Activated naive CD4-positive, alpha-beta T cell (primary cell): ENCODE measurements around the gene VPREB3.
A peak's percentile ranks its signal among the peaks of the same experiment; 100 is the strongest.

Experiments used
- DNase-seq, 4 experiments: peaks; one replicate each; lab custom pipeline; 2025; lab: John Stamatoyannopoulos, UW

Gene VPREB3

GRCh38 chr22:23764899-23765881 lies 11.0 kb upstream of the VPREB3 start:
- DNase-seq: no peak

DNA sequence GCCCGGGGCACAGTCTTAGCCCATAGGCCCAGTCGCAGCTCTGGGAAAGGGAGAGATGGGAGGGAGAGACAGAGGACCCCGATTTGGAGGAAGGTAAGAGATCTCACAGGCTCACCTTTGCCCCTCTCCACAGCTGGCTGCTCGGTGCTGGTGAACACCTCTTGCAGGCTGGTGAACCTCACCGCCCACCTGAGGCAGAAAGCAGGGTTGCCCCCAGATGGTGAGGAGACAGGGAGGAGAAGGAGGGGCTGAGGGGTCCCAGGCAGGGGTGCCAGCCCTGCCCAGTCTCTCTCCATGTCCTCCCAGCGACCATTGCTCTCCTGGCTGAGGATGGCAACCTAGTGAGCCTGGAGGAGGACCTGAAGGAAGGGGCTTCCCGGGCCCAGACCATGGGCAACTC lies 9.7 kb upstream of the VPREB3 start:
- no peak for DNase-seq

- peak; percentile 18 to 51 (median 32) for DNase-seq
These were observed 9.3 kb upstream of the VPREB3 start for GRCh38 chr22:23763579-23763945.

DNA sequence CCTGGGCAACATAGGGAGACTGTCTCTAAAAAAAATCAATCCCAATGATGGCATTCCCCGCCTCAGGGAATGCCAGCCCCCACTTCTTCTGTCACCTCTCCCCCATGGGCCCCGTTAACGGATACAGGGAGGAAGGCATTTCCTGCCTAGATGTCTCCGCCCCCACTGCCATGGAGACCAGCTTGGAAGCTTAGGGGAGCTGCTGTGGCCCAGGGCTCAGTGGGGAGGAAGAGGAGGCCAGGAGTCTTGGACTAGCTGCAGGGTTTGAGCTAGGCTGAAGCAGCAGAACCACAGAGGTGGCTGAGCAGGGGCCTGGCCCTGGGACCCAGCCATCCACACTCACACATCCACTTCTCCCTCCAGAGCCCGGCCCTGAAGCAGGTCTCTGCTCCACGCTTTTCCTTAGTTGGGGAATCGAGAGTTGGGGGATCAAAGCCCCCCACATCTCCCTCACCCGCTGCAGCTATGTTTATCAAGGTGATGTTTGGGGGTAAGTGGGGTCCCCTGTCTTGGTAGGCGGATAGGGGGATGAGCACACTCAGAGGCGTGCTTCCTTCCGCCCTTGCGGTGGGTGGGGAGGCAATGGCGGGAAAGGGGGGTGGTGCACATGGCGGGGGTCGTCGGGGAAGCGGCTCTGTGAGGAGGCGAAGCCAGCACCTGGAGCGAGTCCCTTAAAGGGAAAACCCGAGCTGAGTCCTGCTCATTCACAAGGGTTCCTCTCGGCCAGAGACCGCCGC lies 8.8 kb upstream of the VPREB3 start, which contains the start of gene C22orf15:
Gene C22orf15 (plus strand): TSS at position 149 of the 737 bp plus-strand sequence. CDS start 317 bp downstream, at position 466.
- peak in 1 of 4 experiments; percentile 25 for DNase-seq

GRCh38 chr22:23760056-23760455 lies 5.8 kb upstream of the VPREB3 start:
- no peak for DNase-seq

GRCh38 chr22:23759566-23759965 lies 5.3 kb upstream of the VPREB3 start:
- no peak for DNase-seq

GRCh38 chr22:23756891-23757290 lies 2.7 kb upstream of the VPREB3 start:
- DNase-seq: no peak

GRCh38 chr22:23755711-23756110 lies 1.5 kb upstream of the VPREB3 start:
- DNase-seq: no peak

- DNase-seq: no peak
These were observed 883 bp upstream of the VPREB3 start for GRCh38 chr22:23754980-23755636.

DNA sequence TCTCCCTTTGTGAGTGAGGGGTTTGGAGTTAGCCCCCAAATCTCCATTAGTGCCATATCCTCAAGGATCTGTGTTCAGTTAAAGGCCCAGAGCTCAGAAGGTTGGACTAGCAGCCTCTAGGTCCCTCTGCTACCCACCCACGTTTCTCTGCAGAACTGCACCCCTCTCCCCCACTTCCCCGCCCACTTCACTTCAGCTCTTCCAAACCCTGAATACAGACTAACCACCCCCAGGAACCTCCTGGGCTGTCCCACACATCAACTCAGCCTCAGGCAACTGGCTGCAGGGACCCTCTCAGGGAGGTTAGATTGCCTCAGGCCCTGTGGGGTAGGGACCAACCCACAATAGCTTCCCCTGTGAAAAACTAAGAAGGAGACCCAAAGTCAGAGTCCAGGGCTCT lies 840 bp downstream of the VPREB3 start:
- no peak for DNase-seq

DNA sequence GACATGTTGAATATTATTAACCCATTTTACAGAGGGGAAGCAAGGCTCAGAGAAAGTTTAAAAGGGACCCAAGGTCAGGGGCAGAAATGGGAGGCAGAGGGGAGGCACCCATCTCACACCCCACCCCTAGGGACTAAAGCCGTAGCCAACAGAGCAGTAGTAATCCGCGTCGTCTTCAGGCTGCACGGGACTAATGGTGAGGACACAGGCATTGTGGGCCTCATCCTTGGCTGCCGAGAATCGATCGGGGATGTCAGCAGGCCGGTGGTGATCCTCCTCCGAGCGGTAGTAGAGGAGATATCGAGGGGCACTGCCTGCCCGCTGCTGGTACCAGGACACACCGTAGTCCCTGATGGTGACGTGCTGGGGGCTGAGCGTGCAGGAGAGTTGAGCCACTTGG lies 1.5 kb downstream of the VPREB3 start:
- DNase-seq: no peak

GRCh38 chr22:23752090-23752691 lies 2.0 kb downstream of the VPREB3 start:
- DNase-seq: no peak

DNA sequence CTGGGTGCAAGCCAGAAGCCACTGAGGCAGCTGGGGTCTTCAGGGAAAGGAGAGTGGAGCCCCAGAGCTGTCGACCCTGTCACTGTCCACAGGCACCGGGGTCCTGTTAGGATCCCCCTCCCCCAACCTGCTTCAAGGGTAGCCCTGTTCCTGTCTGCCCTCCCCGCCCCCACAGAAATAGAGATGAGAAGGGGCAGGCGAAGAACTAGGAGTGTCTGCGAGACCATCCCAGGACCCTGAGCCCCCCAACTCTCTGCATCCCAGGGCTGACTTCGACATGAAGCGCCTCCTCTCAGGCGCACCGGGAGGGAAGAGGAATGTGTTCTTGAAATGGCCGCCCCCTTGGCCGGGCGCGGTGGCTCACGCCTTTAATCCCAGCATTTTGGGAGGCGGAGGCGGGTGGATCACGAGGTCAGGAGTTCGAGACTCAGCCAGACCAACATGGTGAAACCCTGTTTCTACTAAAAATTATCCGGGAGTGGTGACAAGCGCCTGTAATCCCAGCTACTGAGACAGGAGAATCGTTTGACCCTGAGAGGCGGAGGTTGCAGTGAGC lies 2.7 kb downstream of the VPREB3 start:
- DNase-seq: peak in 1 of 4 experiments; percentile 43

DNA sequence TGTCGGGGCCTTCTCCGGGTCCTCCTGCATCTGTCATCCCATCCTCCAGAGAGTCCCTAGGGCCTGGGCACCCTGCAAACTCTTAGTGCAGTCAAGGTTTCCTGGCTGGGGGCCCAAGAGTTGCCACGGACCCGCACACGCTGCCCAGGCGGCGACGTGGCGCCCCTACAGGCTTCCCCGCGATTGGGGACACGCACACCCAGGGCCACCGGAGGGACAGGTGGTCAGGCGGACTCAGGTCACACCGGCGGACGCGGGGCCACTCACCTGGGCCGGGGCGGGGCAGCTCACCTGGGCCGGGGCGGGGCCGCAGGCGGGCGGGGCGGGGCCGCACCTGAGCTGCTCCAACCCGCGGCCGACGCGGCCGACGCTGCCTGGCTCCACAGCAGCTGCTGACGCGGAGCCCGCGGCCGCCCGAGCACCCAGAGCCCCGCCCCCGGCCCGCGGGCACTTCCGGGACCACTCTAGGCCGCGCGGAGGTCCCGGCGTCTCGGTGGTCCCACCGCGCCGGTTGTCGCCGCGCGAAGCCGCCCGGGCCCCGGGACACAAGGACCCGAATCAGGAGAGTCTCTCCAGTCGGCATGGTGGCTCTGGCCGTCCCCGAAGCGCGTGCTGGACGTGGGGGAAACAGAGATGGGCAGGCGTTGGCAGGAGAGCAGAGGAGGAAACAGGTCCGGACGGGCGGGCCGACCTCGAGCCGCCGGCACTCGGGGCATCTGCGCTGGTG lies 3.3 kb downstream of the VPREB3 start, which contains the start of gene ZNF70:
Gene ZNF70 (minus strand): TSS at position 399 of the 727 bp plus-strand sequence. CDS start 5,972 bp downstream, outside the sequence.
- DNase-seq: peak; percentile 28 to 84 (median 61)

DNA sequence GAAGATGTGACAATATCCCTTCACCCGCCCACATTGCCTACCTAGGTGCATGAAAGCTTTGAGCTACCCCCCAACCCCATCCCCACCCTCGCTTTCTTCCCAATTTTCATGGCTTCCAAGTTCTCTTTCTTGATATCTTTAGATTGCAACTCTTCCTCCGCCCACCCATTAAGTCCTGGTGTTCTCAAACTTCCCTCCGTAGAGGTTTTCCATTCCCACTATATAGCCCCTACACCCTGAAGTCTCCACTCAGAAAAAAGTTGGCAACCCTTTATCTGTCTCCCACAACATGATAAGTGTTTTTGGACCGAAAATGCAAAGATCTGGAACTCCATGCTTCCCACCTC lies 3.9 kb downstream of the VPREB3 start:
- DNase-seq: no peak

GRCh38 chr22:23749841-23750301 lies 4.4 kb downstream of the VPREB3 start:
- DNase-seq: no peak

DNA sequence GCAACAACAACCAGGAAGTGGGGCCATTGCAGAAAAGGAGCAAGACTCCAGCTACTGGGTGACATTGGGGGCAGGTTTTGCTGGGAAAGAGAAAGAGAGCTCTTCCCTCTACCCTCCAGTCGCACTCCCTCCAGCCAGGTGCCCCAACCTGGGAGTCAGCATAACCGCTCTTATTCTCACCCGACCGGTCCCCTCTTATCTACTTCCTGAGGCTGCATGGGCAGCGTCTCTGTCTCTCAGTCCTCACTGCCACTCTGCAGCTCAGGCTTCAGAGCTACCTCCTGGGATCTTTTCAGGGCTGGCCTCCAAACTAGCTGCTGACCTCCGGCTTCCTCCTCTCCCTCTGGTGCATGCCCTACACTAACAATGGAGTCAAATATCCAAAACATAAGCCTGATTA lies 8.4 kb downstream of the VPREB3 start:
- no peak for DNase-seq

GRCh38 chr22:23744485-23744884 lies 9.7 kb downstream of the VPREB3 start:
- DNase-seq: no peak

DNA sequence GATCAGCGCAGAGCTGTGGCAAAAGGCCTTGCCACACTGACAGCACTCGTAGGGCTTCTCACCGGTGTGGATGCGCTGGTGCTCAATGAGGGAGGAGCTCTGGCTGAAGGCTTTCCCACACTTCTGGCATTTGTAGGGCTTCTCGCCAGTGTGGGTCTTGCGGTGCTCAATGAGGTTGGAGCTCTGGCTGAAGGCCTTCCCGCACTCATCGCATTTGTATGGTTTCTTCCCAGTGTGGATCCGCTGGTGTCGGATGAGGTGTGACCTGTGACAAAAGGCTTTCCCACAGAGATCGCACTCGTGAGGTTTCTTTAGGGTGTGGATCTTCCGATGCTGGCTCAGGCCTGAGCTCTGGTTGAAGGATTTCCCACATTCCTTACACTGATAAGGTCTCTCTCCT lies 10.2 kb downstream of the VPREB3 start:
- DNase-seq: no peak

DNA sequence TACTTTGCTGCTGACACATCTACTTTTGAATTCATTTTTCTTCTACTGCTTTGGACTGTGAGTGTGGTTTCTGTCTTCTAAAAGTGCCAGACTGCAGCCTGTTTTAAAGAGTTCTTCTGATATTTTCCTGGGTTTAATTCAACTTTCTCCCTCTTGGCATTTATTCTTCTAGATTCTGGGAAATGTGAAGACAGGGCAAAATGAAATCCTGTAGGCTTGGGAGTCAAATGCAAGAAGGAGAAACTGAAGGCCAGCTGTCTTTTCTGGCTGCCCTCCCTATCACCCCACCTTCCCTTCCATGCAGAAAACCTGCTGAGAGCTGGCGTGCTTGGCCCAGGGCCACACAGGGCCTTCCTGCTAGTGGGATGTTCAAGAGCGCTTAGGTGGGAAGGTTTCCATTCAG lies 10.9 kb downstream of the VPREB3 start:
- no peak for DNase-seq
